ENCODE data around the gene LRRC28.

Gene LRRC28

GRCh38 chr15:99438691-99439523 is 187.6 kb downstream of the LRRC28 start:
- DNase-seq: no peak

GRCh38 chr15:99439524-99439835 is 188.2 kb downstream of the LRRC28 start:
- DNase-seq: no peak

GRCh38 chr15:99440029-99440428 is 188.7 kb downstream of the LRRC28 start:
- DNase-seq: no peak
